CD4-positive, alpha-beta T cell (primary cell): ENCODE data around the gene OLFML2B. TPM values are rescaled to one million over a fixed set of nuclear protein-coding genes. Genes with fewer than 3 reads are reported as not detected.

Experiments
- ATAC-seq: fragments of 200-7000 bp; cut with Tn5 transposase; one replicate; pipeline ENCODE4 v1.10.0; 2022; ENCODE audit warnings: mild to moderate bottlenecking; ENCODE audit not compliant: poor library complexity
- CTCF ChIA-PET: fragments of 350-600 bp; sonication (Branson Sonifier 250); formaldehyde crosslinking; loops from one replicate; lab custom pipeline; 2021; ENCODE audit warnings: antibody characterized with exemption, inconsistent platforms; lab: Charles Lee
- POLR2A ChIA-PET: fragments of 350-600 bp; sonication (Branson Sonifier 250); formaldehyde crosslinking; loops from one replicate; lab custom pipeline; 2021; ENCODE audit warnings: antibody characterized with exemption, inconsistent platforms; lab: Charles Lee
- DNase-seq, 14 experiments: peaks; one replicate each; pipeline ENCODE4 v3.0.0-alpha.2; 2013 to 2020; ENCODE audit warnings: mixed read lengths in 2 of 14
- H3K27ac ChIP-seq, 2 donors: one replicate each; pipeline versions ENCODE4 v1.5.1 to v1.7.0; 2013; ENCODE audit warnings: low read length in 2 of 2, low read depth in 1 of 2, mild to moderate bottlenecking in 1 of 2
- H3K27me3 ChIP-seq, 2 experiments: 1 replicate in 1 of 2; 2 replicates in 1 of 2; pipeline versions ENCODE4 v1.6.1 to v1.7.0; 2013; ENCODE audit warnings: low read length in 2 of 2, control low read depth in 1 of 2, mild to moderate bottlenecking in 1 of 2, moderate library complexity in 1 of 2; ENCODE audit not compliant: insufficient read depth in 2 of 2, control insufficient read depth in 1 of 2
- H3K36me3 ChIP-seq: one replicate; pipeline ENCODE4 v1.6.1; 2013; ENCODE audit warnings: low read length, control low read depth; ENCODE audit not compliant: insufficient read depth
- H3K4me1 ChIP-seq: one replicate; pipeline ENCODE4 v1.6.1; 2013; ENCODE audit warnings: low read length, control low read depth; ENCODE audit not compliant: insufficient read depth
- H3K4me3 ChIP-seq: one replicate; pipeline ENCODE4 v1.5.1; 2013; ENCODE audit warnings: mild to moderate bottlenecking, low read length, moderate library complexity
- H3K9me3 ChIP-seq, 2 experiments: 1 replicate in 1 of 2; 2 replicates in 1 of 2; pipeline versions ENCODE4 v1.6.1 to v1.7.0; 2013; ENCODE audit warnings: low read length in 2 of 2, mild to moderate bottlenecking in 2 of 2, control low read depth in 1 of 2, moderate library complexity in 1 of 2; ENCODE audit not compliant: control insufficient read depth in 1 of 2, insufficient read depth in 1 of 2
- H3K27ac Mint-ChIP-seq: one replicate; pipeline ENCODE4 v1.8.0; 2020; ENCODE audit warnings: mixed read lengths
- H3K27me3 Mint-ChIP-seq: one replicate; pipeline ENCODE4 v1.8.0; 2021; ENCODE audit warnings: mixed read lengths
- H3K36me3 Mint-ChIP-seq: one replicate; pipeline ENCODE4 v1.8.0; 2021; ENCODE audit warnings: low read depth, mixed read lengths
- H3K4me1 Mint-ChIP-seq: one replicate; pipeline ENCODE4 v1.8.0; 2021; ENCODE audit warnings: low read depth, mixed read lengths
- H3K4me3 Mint-ChIP-seq: one replicate; pipeline ENCODE4 v1.8.0; 2020; ENCODE audit warnings: mild to moderate bottlenecking, mixed read lengths
- H3K9me3 Mint-ChIP-seq: one replicate; pipeline ENCODE4 v1.8.0; 2020; ENCODE audit warnings: mixed read lengths
- intact Hi-C, 2 experiments: fragments of 100-400 bp; cut with DNase I in 1 of 2; cut with micrococcal nuclease in 1 of 2; formaldehyde crosslinking; loops; one replicate each; pipeline versions ENCODE4 v1.15.1 to v1.9.0; 2023 to 2025; cut with DNase I, micrococcal nuclease
- total RNA-seq, 174 experiments: library from RNA in 2 of 174; stranded (reverse) in 2 of 174; gene quantifications; one replicate each; pipeline ENCODE4 v1.2.3 and lab custom pipeline; 2021 to 2026
- TF ChIP-seq, protein P1 (sequence below): fragments of 200-600 bp; IDR thresholded peaks from one replicate; pipeline ENCODE4 v1.8.0; 2022; ENCODE audit warnings: antibody characterized with exemption, mild to moderate bottlenecking

Gene OLFML2B
- total RNA-seq, 2 experiments from 2014 or later: 0.08 TPM; not detected in 1

DNA sequence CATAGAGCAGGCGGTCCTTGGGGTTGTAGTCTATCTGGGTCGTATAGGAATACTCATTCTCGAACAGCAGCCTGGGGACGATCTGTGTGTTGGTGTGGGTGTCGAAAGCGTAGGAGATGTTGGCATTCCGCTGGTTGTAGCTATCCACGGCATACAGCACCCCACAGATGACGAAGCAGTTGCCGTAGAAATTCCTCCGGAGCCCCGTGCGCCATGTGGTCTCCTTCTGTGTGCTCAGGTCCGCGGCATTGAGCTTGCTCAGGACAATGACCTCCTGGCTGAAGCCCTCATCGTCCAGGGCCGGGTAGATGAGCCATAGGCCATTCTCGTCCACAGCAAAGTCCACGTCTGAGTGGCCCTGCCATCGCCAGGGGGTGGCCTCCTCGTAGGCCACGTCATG, 39.9 kb downstream of the OLFML2B start:
- ChIA-PET POLR2A (no interaction called here), CTCF (no interaction called here)
- Histone ChIP-seq H3K27me3 (no peaks in the 10 kb centered on the region), H3K4me1 (no peaks in the 10 kb centered on the region), H3K9me3 (peaks cover 6 to 9% of the 10 kb centered on the region in 2 experiments), H3K36me3 (no peaks in the 10 kb centered on the region), H3K27ac (no peak overlapping the region), H3K4me3 (no peak overlapping the region)
- intact Hi-C loops: no loop called here
- TF ChIP-seq, protein P1, sequence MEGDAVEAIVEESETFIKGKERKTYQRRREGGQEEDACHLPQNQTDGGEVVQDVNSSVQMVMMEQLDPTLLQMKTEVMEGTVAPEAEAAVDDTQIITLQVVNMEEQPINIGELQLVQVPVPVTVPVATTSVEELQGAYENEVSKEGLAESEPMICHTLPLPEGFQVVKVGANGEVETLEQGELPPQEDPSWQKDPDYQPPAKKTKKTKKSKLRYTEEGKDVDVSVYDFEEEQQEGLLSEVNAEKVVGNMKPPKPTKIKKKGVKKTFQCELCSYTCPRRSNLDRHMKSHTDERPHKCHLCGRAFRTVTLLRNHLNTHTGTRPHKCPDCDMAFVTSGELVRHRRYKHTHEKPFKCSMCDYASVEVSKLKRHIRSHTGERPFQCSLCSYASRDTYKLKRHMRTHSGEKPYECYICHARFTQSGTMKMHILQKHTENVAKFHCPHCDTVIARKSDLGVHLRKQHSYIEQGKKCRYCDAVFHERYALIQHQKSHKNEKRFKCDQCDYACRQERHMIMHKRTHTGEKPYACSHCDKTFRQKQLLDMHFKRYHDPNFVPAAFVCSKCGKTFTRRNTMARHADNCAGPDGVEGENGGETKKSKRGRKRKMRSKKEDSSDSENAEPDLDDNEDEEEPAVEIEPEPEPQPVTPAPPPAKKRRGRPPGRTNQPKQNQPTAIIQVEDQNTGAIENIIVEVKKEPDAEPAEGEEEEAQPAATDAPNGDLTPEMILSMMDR: no peak
- no peak for ATAC-seq
- no peaks in the 10 kb centered on the region for H3K36me3 Mint-ChIP-seq
- DNase-seq: no peak
- H3K4me1 Mint-ChIP-seq: no peaks in the 10 kb centered on the region
- H3K27me3 Mint-ChIP-seq: no peaks in the 10 kb centered on the region
- no peak overlapping the region for H3K4me3 Mint-ChIP-seq
- no peak overlapping the region for H3K27ac Mint-ChIP-seq
- peaks cover 3% of the 10 kb centered on the region for H3K9me3 Mint-ChIP-seq

DNA sequence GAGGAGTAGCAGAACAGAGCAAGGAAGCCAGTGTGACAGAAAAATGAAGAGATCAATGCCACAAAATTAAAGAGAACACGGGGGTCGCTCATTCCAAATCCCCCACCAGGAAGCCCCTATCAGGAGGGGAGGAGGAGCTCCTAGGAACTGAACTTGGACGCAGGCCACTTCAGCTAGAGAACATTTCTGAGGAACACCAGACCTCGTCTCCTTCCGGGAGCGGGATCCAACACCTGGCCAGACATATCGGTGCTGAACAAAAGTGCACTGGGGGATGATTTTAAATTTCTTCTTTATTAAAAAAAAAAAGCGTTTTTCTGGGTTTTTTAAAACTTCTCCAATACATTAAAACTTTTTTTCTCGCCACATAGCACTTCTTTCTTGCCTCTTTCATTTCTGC, 40.8 kb downstream of the OLFML2B start:
- H3K4me3 Mint-ChIP-seq: no peak overlapping the region
- H3K9me3 Mint-ChIP-seq: peaks cover 3% of the 10 kb centered on the region
- H3K27me3 Mint-ChIP-seq: no peaks in the 10 kb centered on the region
- no peaks in the 10 kb centered on the region for H3K27me3 ChIP-seq
- no peak overlapping the region for H3K27ac ChIP-seq
- TF ChIP-seq, protein P1: no peak
- intact Hi-C loops: no loop called here
- no peak overlapping the region for H3K27ac Mint-ChIP-seq
- peaks cover 6 to 9% of the 10 kb centered on the region in 2 experiments for H3K9me3 ChIP-seq
- no peak overlapping the region for H3K4me3 ChIP-seq
- H3K36me3 Mint-ChIP-seq: no peaks in the 10 kb centered on the region
- POLR2A ChIA-PET: interaction anchor here (1.0 kb wide), 1 partner anchor 53 kb away, joined by 3 read pairs; no protein-coding TSS in a partner anchor
- H3K36me3 ChIP-seq: no peaks in the 10 kb centered on the region
- CTCF ChIA-PET: no interaction called here
- ATAC-seq: no peak
- no peak for DNase-seq
- H3K4me1 Mint-ChIP-seq: no peaks in the 10 kb centered on the region
- no peaks in the 10 kb centered on the region for H3K4me1 ChIP-seq

DNA sequence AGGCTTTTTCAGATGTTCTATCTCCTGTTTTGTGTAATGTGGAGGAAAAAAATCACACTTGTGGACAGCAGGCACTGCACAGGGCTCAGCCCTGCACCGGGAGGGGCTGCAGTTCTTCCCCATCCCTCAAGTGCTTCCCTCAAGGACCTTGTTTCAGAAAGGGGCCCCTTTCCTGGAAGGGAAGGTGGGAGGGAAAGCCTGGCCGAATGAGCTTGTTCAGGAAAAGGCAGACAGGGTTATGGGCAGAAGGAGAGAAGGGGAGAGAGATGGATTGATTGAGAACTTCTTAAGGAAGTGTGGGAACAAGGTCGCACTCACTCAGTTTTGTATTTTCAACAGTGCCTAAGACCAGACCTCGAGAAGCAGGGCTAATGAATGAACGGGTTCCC, 41.2 kb downstream of the OLFML2B start:
- no peak overlapping the region for H3K27ac Mint-ChIP-seq
- H3K27me3 ChIP-seq: no peaks in the 10 kb centered on the region
- intact Hi-C loops: no loop called here
- POLR2A ChIA-PET: interaction anchor here (1.0 kb wide), 1 partner anchor 53 kb away, joined by 3 read pairs; no protein-coding TSS in a partner anchor
- DNase-seq: no peak
- no peaks in the 10 kb centered on the region for H3K36me3 ChIP-seq
- H3K9me3 ChIP-seq: peaks cover 6 to 9% of the 10 kb centered on the region in 2 experiments
- H3K36me3 Mint-ChIP-seq: no peaks in the 10 kb centered on the region
- ATAC-seq: no peak
- TF ChIP-seq, protein P1: no peak
- H3K27ac ChIP-seq: no peak overlapping the region
- H3K4me3 ChIP-seq: no peak overlapping the region
- no peaks in the 10 kb centered on the region for H3K4me1 ChIP-seq
- no peak overlapping the region for H3K4me3 Mint-ChIP-seq
- CTCF ChIA-PET: no interaction called here
- no peaks in the 10 kb centered on the region for H3K4me1 Mint-ChIP-seq
- H3K9me3 Mint-ChIP-seq: peaks cover 3% of the 10 kb centered on the region
- no peaks in the 10 kb centered on the region for H3K27me3 Mint-ChIP-seq
